Activated CD4-positive, alpha-beta T cell treated with anti-CD3 and anti-CD28 coated beads, Interleukin-2, amount 50 U/mL, for 4 hours (primary cell): Measurements from ENCODE around the gene TBC1D10A.

ENCODE experiments used
- DNase-seq, 2 experiments: peaks; one replicate each; pipeline ENCODE4 v3.0.0-alpha.2; 2020

Gene TBC1D10A

DNA sequence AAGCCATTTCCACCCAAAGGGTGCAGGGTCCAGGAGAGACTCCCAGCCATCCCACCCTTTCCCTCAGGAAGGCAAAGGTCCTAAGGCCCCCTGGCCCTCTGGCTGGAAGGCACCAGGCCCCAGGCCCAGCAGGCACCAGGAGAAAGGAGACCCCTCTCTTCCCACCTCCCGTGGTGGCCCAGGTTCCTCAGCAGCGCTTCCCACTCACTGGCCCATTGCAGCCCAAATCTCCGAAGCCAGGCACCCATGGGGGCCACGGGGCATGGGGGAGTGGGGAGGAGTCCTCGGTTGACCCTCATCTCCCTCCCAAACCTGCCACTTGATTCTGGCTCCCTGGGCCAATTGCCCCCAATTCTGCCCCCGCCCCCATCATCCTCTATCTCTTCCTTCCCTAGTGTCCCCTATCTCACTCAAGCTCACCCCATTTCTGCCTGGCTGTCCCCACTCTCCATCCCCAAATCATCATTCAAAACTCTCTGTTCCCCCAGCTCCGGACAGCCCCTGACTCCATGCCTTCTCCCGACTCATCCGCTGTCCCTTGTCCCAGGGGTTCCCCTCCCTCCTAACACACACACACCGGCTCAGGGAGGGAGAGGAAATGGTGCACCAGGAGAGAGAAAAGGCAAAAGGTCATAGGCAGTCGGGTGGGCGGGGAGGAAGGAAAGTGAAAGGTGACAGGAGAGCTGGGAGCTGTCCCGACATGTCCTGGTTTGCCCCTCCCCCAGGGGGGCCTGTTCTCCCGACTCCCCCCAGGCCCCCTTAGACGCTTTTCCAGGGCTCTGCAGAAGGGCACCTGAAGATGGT, 81.4 kb downstream of the TBC1D10A start:
- no peak for DNase-seq

DNA sequence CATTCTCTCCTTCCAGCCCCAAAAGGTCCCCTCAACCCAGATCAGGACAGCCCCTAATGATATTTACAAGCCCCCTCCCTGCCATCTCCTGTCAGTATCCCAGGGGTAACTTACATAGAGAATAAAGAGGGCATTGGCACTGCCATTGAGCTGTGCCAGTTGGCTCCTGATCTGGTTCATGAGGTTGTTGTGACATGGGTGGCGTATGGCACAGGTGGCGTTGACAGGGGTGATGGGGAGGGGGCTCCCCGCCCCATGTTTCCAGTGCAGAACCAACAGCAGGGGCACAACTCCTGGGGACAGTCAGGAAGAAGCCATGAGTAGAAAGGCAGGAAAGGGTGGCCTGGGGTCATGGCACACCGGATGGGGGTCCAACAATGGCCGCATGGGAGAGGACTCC, 82.1 kb downstream of the TBC1D10A start:
- no peak for DNase-seq

DNA sequence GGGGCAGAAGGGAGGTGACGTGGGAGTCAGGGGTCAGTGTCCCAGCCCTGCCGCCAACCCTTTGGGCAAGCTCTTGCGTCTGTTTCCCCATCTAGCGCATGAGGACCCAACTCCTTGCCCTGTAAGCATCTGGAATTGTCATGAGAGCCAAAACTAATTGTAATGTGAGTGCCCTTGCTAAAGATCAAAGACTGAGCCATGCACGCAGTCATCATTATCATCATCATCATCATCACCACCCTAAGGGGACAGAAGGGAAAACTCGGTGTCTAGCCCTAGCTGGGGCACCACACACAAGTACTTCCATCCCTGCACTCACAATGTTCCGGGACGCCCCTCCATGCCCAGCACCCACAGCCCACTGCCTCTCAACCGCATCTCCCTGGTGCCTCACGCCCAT, 82.7 kb downstream of the TBC1D10A start:
- no peak for DNase-seq

GRCh38 chr22:30243661-30244060, 83.1 kb downstream of the TBC1D10A start:
- DNase-seq = no peak
